ENCODE measurements around the gene DBI. TPM values are rescaled to one million over a fixed set of nuclear protein-coding genes. Genes with fewer than 3 reads are reported as not detected.

The DBI gene
- total RNA-seq, 1 donor from 2014 or later: 194 TPM

Other genes starting within 250 kb of the DBI start
- not detected for gene C1QL2, start 208.2 kb upstream of the DBI start, total RNA-seq
- gene STEAP3, start 143.1 kb upstream of the DBI start, total RNA-seq: 120 TPM
- gene C2orf76, start 143 bp upstream of the DBI start, total RNA-seq: 3.0 TPM
- gene TMEM37, start 64.9 kb downstream of the DBI start, total RNA-seq: 85.7 TPM
- gene SCTR, start 157.5 kb downstream of the DBI start, total RNA-seq: 0.10 TPM
- 1.2 TPM for gene CFAP221, start 177.5 kb downstream of the DBI start, total RNA-seq

Data from left lobe of liver (tissue), 1 donor.